B cell (primary cell): ENCODE results near the gene EFNA3. TPM values are rescaled to one million over a fixed set of nuclear protein-coding genes. Genes with fewer than 3 reads are reported as not detected.

Experiments
- ATAC-seq: fragments of 200-7000 bp; cut with Tn5 transposase; one replicate; pipeline ENCODE4 v1.10.0; 2021; ENCODE audit warnings: low read depth, mild to moderate bottlenecking, moderate number of reproducible peaks, moderate library complexity
- CTCF ChIA-PET: fragments of 350-600 bp; sonication (Branson Sonifier 250); formaldehyde crosslinking; loops from one replicate; lab custom pipeline; 2021; ENCODE audit warnings: antibody characterized with exemption, inconsistent platforms; lab: Charles Lee
- POLR2A ChIA-PET: fragments of 350-600 bp; sonication (Branson Sonifier 250); formaldehyde crosslinking; loops from one replicate; lab custom pipeline; 2021; ENCODE audit warnings: antibody characterized with exemption; lab: Charles Lee
- DNase-seq: peaks from one replicate; pipeline ENCODE4 v3.0.0; 2013
- H2AFZ ChIP-seq: 2 replicates; pipeline ENCODE4 v1.6.1; 2012; ENCODE audit warnings: mild to moderate bottlenecking, low read depth, low read length; ENCODE audit not compliant: insufficient read depth, poor library complexity, severe bottlenecking
- H3K27ac ChIP-seq, 2 donors: 1 replicate in 1 of 2; 2 replicates in 1 of 2; pipeline ENCODE4 v1.5.1; 2012 to 2013; ENCODE audit warnings: low read length in 2 of 2, mild to moderate bottlenecking in 2 of 2, moderate library complexity in 1 of 2
- H3K27me3 ChIP-seq, 4 experiments: fragments of 200-600 bp in 1 of 4; sonication (generic) in 1 of 4; replicated peaks in 1 of 4; 1 replicate in 2 of 4; 2 replicates in 2 of 4; pipeline versions ENCODE4 v1.6.1 to v1.7.0; 2013 to 2016; ENCODE audit warnings: low read length in 3 of 4, mild to moderate bottlenecking in 2 of 4, mixed read lengths in 1 of 4, moderate library complexity in 1 of 4; ENCODE audit not compliant: insufficient read depth in 4 of 4, control insufficient read depth in 3 of 4; ENCODE audit errors: control extremely low read depth in 1 of 4
- H3K36me3 ChIP-seq, 2 experiments: replicated peaks in 1 of 2; 1 replicate in 1 of 2; 2 replicates in 1 of 2; pipeline versions ENCODE4 v1.6.1 to v1.7.1; 2013; ENCODE audit warnings: low read length in 1 of 2; ENCODE audit not compliant: insufficient read depth in 2 of 2, control insufficient read depth in 1 of 2; ENCODE audit errors: control extremely low read depth in 1 of 2, extremely low read depth in 1 of 2
- H3K4me1 ChIP-seq, 2 donors: fragments of 200-600 bp in 1 of 2; sonication (generic) in 1 of 2; 1 replicate in 1 of 2; 2 replicates in 1 of 2; pipeline versions ENCODE4 v1.5.1 to v1.6.1; 2013 to 2017; ENCODE audit warnings: low read length in 2 of 2; ENCODE audit not compliant: control insufficient read depth in 2 of 2, insufficient read depth in 2 of 2
- H3K4me2 ChIP-seq: replicated peaks from 2 replicates; pipeline ENCODE3; 2012; ENCODE audit warnings: mild to moderate bottlenecking, low read depth, low read length; ENCODE audit not compliant: poor library complexity, severe bottlenecking
- H3K4me3 ChIP-seq, 5 experiments: fragments of 200-600 bp in 1 of 5; sonication (generic) in 1 of 5; 1 replicate in 3 of 5; 2 replicates in 2 of 5; pipeline versions ENCODE4 v1.5.1 to v1.7.0; 2011 to 2016; ENCODE audit warnings: low read length in 4 of 5, mild to moderate bottlenecking in 4 of 5, low read depth in 2 of 5, control low read depth in 1 of 5, moderate library complexity in 1 of 5; ENCODE audit not compliant: insufficient read depth in 1 of 5; ENCODE audit errors: control extremely low read depth in 1 of 5, extremely low read depth in 1 of 5
- H3K79me2 ChIP-seq: fragments of 200-600 bp; sonication (generic); one replicate; pipeline ENCODE4 v1.6.0; 2016; ENCODE audit warnings: low read length; ENCODE audit not compliant: control insufficient read depth, insufficient read depth
- H3K9ac ChIP-seq: fragments of 200-600 bp; sonication (generic); 2 replicates; pipeline ENCODE4 v1.6.1; 2017; ENCODE audit warnings: mild to moderate bottlenecking, low read length, moderate library complexity
- H3K9me3 ChIP-seq, 3 donors: one replicate each; pipeline versions ENCODE4 v1.6.1 to v1.7.1; 2013; ENCODE audit warnings: low read length in 2 of 3; ENCODE audit not compliant: control insufficient read depth in 2 of 3, insufficient read depth in 1 of 3; ENCODE audit errors: control extremely low read depth in 1 of 3
- H4K20me1 ChIP-seq: 2 replicates; pipeline ENCODE4 v1.6.0; 2012; ENCODE audit warnings: mild to moderate bottlenecking, low read length; ENCODE audit not compliant: insufficient read depth, control insufficient read depth, poor library complexity, severe bottlenecking
- H3K27ac Mint-ChIP-seq: one replicate; pipeline ENCODE4 v1.8.0; 2021; ENCODE audit warnings: mixed read lengths
- H3K27me3 Mint-ChIP-seq: one replicate; pipeline ENCODE4 v1.8.0; 2021; ENCODE audit warnings: mixed read lengths
- H3K4me1 Mint-ChIP-seq: one replicate; pipeline ENCODE4 v1.8.0; 2021; ENCODE audit warnings: mixed read lengths
- H3K4me3 Mint-ChIP-seq: one replicate; pipeline ENCODE4 v1.8.0; 2021; ENCODE audit warnings: mixed read lengths
- H3K9me3 Mint-ChIP-seq: one replicate; pipeline ENCODE4 v1.8.0; 2022; ENCODE audit warnings: mixed read lengths; ENCODE audit not compliant: insufficient read depth
- EZH2 ChIP-seq: IDR thresholded peaks from 2 replicates; pipeline ENCODE4 v1.6.1; 2012; ENCODE audit warnings: borderline replicate concordance, low read depth, mild to moderate bottlenecking, moderate library complexity, low read length; ENCODE audit not compliant: insufficient read depth, poor library complexity, severe bottlenecking
- WGBS: methylation state at CpG from one replicate; pipeline ENCODE4 v1.1.5; 2013; ENCODE audit warnings: missing lambda C conversion rate; ENCODE audit not compliant: insufficient coverage; 5-methylcytosine and 5-hydroxymethylcytosine counted together
- intact Hi-C: fragments of 100-400 bp; cut with micrococcal nuclease; formaldehyde crosslinking; loops from one replicate; pipeline ENCODE4 v1.10.0; 2022
- polyA plus RNA-seq: library from polyadenylated mRNA; depleted of rRNA; stranded (reverse); fragments of >200 nt; gene quantifications from 2 replicates; pipeline ENCODE4 v1.2.3, GENCODE V29; 2012
- total RNA-seq, 2 donors: library from RNA; stranded (reverse); fragments of 120-200 nt in 1 of 2; gene quantifications; 1 replicate in 1 of 2; 2 replicates in 1 of 2; pipeline versions ENCODE4 v1.2.3 to v1.2.4, GENCODE V29; 2013 to 2022
- TF ChIP-seq, protein P1 (sequence below): fragments of 200-600 bp; IDR thresholded peaks from one replicate; pipeline ENCODE4 v1.8.0; 2022; ENCODE audit warnings: antibody characterized with exemption, mild to moderate bottlenecking

The EFNA3 gene
- total and polyA plus RNA-seq, 2 donors (not counting 1 experiment from before 2014, with no cell fraction given), result 1.6 to 3.2 TPM

DNA sequence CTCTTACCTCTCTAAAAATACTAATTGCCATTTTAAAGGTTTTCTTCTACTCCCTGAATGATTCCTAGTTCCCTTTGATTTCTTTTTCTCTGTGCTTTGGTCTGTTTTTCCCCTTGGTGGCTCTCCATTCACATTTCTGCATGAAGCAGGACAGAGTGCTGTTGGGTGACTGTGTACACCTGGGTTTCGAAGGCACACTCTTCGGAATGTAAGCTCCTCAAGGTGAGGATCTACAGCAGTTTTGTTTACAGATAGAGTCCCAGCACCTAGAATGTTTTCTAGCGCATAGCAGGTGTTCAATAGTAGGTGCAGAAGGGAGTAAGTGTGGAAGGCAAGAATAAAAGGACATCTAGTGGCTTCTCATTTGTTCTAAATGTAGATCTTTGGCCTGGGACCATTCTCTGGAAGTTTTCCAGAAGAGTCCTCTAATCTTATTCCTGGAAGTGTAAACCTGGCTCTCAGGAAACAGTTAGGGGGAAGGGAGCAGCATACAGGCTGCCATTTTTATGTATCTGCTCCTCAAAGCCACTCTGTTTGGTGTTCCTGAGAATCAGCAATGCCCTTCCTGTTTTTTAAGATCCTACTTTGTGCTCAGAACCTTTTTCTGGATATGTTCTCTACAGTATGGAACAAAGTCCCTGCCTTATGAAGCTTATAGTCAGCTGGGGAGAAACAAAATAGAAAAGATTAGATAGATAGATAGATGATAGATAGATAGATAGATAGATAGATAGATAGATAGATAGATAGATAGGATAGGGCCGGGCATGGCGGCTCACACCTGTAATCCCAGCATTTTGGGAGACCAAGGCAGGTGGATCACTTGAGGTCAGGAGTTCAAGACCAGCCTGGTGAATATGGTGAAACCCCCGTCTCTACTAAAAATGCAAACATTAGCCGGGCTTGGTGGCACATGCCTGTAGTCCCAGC lies 26.2 kb downstream of the EFNA3 start:
- no peaks in the 10 kb centered on the region for H4K20me1 ChIP-seq
- no peak overlapping the region for H3K4me2 ChIP-seq
- no peak for TF ChIP-seq EZH2
- TF ChIP-seq, protein P1, sequence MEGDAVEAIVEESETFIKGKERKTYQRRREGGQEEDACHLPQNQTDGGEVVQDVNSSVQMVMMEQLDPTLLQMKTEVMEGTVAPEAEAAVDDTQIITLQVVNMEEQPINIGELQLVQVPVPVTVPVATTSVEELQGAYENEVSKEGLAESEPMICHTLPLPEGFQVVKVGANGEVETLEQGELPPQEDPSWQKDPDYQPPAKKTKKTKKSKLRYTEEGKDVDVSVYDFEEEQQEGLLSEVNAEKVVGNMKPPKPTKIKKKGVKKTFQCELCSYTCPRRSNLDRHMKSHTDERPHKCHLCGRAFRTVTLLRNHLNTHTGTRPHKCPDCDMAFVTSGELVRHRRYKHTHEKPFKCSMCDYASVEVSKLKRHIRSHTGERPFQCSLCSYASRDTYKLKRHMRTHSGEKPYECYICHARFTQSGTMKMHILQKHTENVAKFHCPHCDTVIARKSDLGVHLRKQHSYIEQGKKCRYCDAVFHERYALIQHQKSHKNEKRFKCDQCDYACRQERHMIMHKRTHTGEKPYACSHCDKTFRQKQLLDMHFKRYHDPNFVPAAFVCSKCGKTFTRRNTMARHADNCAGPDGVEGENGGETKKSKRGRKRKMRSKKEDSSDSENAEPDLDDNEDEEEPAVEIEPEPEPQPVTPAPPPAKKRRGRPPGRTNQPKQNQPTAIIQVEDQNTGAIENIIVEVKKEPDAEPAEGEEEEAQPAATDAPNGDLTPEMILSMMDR, result no peak
- H2AFZ ChIP-seq, result no peak overlapping the region
- no peaks in the 10 kb centered on the region for H3K4me1 ChIP-seq
- H3K9ac ChIP-seq, result no peak overlapping the region
- CTCF ChIA-PET, result interaction anchor here (0.7 to 4.4 kb wide), 4 partner anchors 13 to 68 kb away, joined by 3 to 19 read pairs (median 4); partner anchors contain the start of gene KRTCAP2
- Mint-ChIP-seq H3K27me3 (no peaks in the 10 kb centered on the region), H3K9me3 (no peaks in the 10 kb centered on the region), H3K27ac (no peak overlapping the region), H3K4me1 (no peaks in the 10 kb centered on the region), H3K4me3 (no peak overlapping the region)
- no peaks in the 10 kb centered on the region for H3K79me2 ChIP-seq
- no peaks in the 10 kb centered on the region for H3K27me3 ChIP-seq
- H3K9me3 ChIP-seq, result no peaks in the 10 kb centered on the region
- POLR2A ChIA-PET, result no interaction called here
- H3K36me3 ChIP-seq, result no peaks in the 10 kb centered on the region
- no peak overlapping the region for H3K27ac ChIP-seq
- H3K4me3 ChIP-seq, result no peak overlapping the region
- intact Hi-C loops, result no loop called here
- ATAC-seq (no peak), DNase-seq (no peak)
- WGBS, result 97% methylated on average over 7 of the region's 7 CpGs

DNA sequence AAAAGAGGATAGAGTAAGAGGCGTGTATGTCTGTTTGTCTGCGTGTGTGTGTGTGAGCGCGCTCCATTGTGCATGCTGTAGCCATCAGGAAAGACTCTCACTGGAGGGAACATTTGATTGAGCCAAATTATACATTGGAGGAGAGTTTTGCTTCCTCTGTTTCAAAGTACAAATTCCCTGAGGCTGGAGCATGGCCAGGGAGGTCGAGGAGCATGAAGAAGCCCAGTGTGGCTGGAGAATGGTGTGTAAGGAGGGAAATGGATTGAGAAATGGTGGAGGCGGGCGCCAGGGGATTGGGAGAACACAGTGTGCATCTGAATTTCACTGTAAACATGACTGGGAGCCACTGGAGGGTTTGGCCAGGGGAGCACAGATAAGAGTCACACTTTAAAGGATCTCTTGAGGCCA lies 27.0 kb downstream of the EFNA3 start:
- no peak overlapping the region for H3K4me3 ChIP-seq
- H3K4me1 ChIP-seq, result no peaks in the 10 kb centered on the region
- 82% methylated on average over 7 of the region's 7 CpGs for WGBS
- H4K20me1 ChIP-seq, result no peaks in the 10 kb centered on the region
- H3K36me3 ChIP-seq, result no peaks in the 10 kb centered on the region
- no peaks in the 10 kb centered on the region for H3K9me3 ChIP-seq
- Mint-ChIP-seq H3K27me3 (no peaks in the 10 kb centered on the region), H3K27ac (no peak overlapping the region), H3K4me3 (no peak overlapping the region), H3K9me3 (no peaks in the 10 kb centered on the region), H3K4me1 (no peaks in the 10 kb centered on the region)
- ChIA-PET CTCF (interaction anchor here (0.9 to 4.4 kb wide), 2 partner anchors 14 to 67 kb away, joined by 3 to 19 read pairs; partner anchors contain the start of gene KRTCAP2), POLR2A (no interaction called here)
- TF ChIP-seq EZH2, result no peak
- TF ChIP-seq, protein P1, result no peak
- DNase-seq (no peak), ATAC-seq (no peak)
- H3K4me2 ChIP-seq, result no peak overlapping the region
- H3K9ac ChIP-seq, result no peak overlapping the region
- intact Hi-C loops, result no loop called here
- no peak overlapping the region for H3K27ac ChIP-seq
- no peaks in the 10 kb centered on the region for H3K79me2 ChIP-seq
- no peak overlapping the region for H2AFZ ChIP-seq
- no peaks in the 10 kb centered on the region for H3K27me3 ChIP-seq
